Mesothelial cell of epicardium (in vitro differentiated cells): ENCODE data around the gene ARPC1A. TPM values are rescaled to one million over a fixed set of nuclear protein-coding genes. Genes with fewer than 3 reads are reported as not detected.
A peak's percentile ranks its signal among the peaks of the same experiment; 100 is the strongest.

ENCODE experiments used
- DNase-seq, 2 experiments: peaks; one replicate each; pipeline ENCODE4 v3.0.0; 2021; ENCODE audit warnings: low spot score in 2 of 2; ENCODE audit not compliant: unreplicated experiment in 2 of 2
- H3K27ac Mint-ChIP-seq: 2 replicates; pipeline ENCODE4 v1.8.0; 2021; ENCODE audit warnings: mixed read lengths
- H3K27me3 Mint-ChIP-seq: 2 replicates; pipeline ENCODE4 v1.8.0; 2021; ENCODE audit warnings: low read depth, mixed read lengths
- H3K36me3 Mint-ChIP-seq: 2 replicates; pipeline ENCODE4 v1.8.0; 2021; ENCODE audit warnings: mixed read lengths
- H3K4me1 Mint-ChIP-seq: 2 replicates; pipeline ENCODE4 v1.8.0; 2021; ENCODE audit warnings: mixed read lengths
- H3K4me3 Mint-ChIP-seq: 2 replicates; pipeline ENCODE4 v1.8.0; 2021; ENCODE audit warnings: mild to moderate bottlenecking, moderate library complexity, mixed read lengths
- H3K9me3 Mint-ChIP-seq: 2 replicates; pipeline ENCODE4 v1.8.0; 2021; ENCODE audit warnings: mixed read lengths
- total RNA-seq: library from RNA; stranded (reverse); gene quantifications from 3 replicates; pipeline ENCODE4 v1.2.1, GENCODE V29; 2021
- TF ChIP-seq, protein P1 (sequence below): fragments of 200-600 bp; sonication (generic); IDR thresholded peaks from one replicate; pipeline ENCODE4 v1.5.0; 2021; ENCODE audit warnings: antibody characterized with exemption; ENCODE audit not compliant: unreplicated experiment

The ARPC1A gene
- total RNA-seq, 1 donor from 2014 or later, result 99.3 TPM

DNA sequence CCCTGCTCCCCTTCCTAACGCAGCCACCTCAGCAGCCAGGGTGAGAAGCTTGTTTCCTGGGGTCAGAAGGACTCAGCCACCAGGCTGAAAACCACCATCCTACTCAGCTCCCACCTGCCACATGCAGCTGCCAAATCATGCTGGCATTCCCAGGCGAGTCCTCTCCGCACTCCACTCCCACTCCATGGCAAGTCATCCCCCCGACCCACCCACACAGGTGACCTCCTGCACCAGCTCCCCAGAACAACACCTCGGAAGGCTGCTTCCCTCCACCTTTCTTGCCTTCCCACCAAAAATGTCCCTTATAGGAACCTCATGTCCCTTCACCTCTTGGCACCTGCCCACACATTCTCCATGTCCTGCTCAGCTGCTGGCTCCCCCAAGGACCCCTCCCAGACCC, 78.1 kb downstream of the ARPC1A start:
- H3K9me3 Mint-ChIP-seq, result no peaks in the 10 kb centered on the region
- no peak for DNase-seq
- peaks cover 10% of the 10 kb centered on the region for H3K4me1 Mint-ChIP-seq
- H3K27ac Mint-ChIP-seq, result no peak overlapping the region
- peaks cover 25% of the 10 kb centered on the region for H3K36me3 Mint-ChIP-seq
- no peaks in the 10 kb centered on the region for H3K27me3 Mint-ChIP-seq
- TF ChIP-seq, protein P1, sequence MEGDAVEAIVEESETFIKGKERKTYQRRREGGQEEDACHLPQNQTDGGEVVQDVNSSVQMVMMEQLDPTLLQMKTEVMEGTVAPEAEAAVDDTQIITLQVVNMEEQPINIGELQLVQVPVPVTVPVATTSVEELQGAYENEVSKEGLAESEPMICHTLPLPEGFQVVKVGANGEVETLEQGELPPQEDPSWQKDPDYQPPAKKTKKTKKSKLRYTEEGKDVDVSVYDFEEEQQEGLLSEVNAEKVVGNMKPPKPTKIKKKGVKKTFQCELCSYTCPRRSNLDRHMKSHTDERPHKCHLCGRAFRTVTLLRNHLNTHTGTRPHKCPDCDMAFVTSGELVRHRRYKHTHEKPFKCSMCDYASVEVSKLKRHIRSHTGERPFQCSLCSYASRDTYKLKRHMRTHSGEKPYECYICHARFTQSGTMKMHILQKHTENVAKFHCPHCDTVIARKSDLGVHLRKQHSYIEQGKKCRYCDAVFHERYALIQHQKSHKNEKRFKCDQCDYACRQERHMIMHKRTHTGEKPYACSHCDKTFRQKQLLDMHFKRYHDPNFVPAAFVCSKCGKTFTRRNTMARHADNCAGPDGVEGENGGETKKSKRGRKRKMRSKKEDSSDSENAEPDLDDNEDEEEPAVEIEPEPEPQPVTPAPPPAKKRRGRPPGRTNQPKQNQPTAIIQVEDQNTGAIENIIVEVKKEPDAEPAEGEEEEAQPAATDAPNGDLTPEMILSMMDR, result no peak
- no peak overlapping the region for H3K4me3 Mint-ChIP-seq

DNA sequence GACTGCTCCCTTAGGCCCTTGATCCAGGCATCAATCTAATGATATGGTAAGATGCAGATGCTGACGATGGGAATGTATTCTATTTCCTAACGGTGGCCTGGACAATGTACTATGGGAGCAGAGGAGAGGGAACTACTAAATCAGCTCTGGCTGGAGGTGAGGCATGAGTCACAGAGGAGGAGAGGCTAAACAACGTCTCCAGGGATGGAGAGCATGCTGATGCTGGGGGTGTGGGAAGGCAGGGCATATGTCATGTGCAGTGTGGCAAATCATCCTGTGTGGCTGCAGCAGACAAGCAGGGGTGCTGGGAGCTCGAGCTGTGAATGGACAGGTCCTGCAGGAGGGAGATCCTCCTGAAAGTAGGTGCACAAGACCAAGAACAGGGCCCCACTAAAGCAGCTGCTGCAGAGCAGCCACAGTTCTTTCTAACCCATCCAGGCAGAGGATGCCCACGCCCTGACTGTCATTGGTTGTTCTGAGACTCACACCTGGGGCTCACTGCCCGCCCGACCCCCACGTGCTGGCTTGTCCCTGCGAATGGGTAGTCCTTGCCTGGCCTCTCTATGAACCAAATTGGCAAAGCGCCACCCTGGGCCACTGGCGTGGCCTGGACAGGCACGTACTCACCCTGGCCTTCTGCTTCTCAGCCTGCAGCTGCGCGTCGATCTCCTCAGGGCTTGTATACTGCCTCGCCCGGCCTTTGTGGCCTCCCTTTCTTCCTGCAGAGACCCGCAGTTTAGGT, 78.7 kb downstream of the ARPC1A start:
- H3K4me3 Mint-ChIP-seq, result no peak overlapping the region
- no peak for DNase-seq

DNA sequence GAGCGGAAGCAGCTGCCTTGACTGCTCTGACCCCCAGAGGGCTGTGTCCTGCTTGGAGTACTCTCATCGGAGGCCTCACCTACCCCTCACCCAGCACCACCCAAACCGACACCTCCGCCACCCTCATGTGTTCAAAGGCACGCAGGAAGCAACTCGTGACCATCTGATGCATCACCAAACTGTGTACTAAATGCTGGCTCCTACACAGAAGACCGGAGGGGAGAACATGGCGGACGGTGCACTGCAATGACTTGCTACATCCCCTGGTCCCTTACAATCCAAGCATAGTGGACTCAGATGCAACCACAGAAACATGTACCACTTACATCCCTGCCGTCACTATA, 79.3 kb downstream of the ARPC1A start:
- no peak overlapping the region for H3K4me3 Mint-ChIP-seq
- H3K27ac Mint-ChIP-seq, result no peak overlapping the region
- peaks cover 25% of the 10 kb centered on the region for H3K36me3 Mint-ChIP-seq
- no peaks in the 10 kb centered on the region for H3K27me3 Mint-ChIP-seq
- H3K4me1 Mint-ChIP-seq, result peaks cover 16% of the 10 kb centered on the region
- H3K9me3 Mint-ChIP-seq, result no peaks in the 10 kb centered on the region
- TF ChIP-seq, protein P1, result no peak
- DNase-seq, result no peak

More for the DNA sequence above, 78.7 kb downstream of the ARPC1A start:
- no peaks in the 10 kb centered on the region for H3K27me3 Mint-ChIP-seq
- TF ChIP-seq, protein P1, result no peak
- no peaks in the 10 kb centered on the region for H3K9me3 Mint-ChIP-seq
- peaks cover 11% of the 10 kb centered on the region for H3K4me1 Mint-ChIP-seq
- H3K36me3 Mint-ChIP-seq, result peaks cover 25% of the 10 kb centered on the region
- no peak overlapping the region for H3K27ac Mint-ChIP-seq

DNA sequence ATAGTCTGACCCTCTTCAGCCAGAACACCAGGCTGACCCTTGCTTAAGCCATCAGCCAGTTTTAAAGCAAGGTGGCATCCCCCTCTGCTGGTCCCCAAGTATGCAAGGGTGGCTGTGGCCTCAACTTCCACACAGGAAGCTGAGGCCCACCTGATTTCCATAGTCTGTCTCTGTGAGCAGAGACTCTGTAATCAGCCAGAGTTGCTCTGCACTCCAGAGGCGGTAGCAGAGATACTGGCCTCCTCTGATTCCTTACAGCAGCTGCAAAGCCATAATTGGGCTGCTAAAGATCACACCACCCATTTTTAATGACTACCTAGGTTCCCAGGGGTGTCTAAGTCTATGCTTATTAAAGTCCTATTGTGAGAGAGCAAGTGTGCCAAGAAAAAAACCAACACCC, 80.9 kb downstream of the ARPC1A start:
- Mint-ChIP-seq H3K27me3 (no peaks in the 10 kb centered on the region), H3K4me1 (peaks cover 22% of the 10 kb centered on the region), H3K36me3 (peaks cover 18% of the 10 kb centered on the region), H3K27ac (peak overlapping the region; percentile 25), H3K4me3 (peak overlapping the region; percentile 95), H3K9me3 (no peaks in the 10 kb centered on the region)
- TF ChIP-seq, protein P1, result no peak
- DNase-seq, result no peak

DNA sequence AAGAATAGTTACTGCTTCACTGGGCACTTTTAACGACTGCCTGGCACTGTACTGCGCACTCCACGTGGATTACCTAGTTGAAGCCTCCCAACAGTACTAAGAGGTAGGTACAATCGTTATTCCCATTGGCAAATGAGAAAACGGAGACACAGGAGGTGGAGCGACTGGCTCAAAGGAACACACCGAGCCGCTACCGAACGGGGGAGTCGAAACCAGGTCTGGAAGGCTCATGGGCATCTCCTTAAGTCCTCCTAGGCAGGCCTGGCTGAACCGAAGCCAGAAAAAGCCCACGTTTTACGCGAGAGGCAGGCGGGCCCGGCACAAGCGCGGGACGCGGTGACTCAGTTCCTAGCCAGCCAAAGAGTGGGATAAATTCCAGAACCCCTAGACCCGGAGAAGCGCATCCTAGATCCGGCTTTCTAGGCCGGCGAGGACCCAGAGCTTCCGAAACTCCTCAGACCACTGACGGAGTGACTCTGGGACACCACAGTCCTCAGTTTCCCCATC, 82.2 kb downstream of the ARPC1A start:
- Mint-ChIP-seq H3K36me3 (peaks cover 19% of the 10 kb centered on the region), H3K9me3 (no peaks in the 10 kb centered on the region)

More for the DNA sequence above, 82.2 kb downstream of the ARPC1A start:
- peak in 1 of 2 experiments; percentile 56 for DNase-seq
- H3K27ac Mint-ChIP-seq, result peak overlapping the region; percentile 99
- H3K4me1 Mint-ChIP-seq, result peaks cover 22% of the 10 kb centered on the region
- TF ChIP-seq, protein P1, result no peak
- H3K4me3 Mint-ChIP-seq, result peak overlapping the region; percentile 95
- no peaks in the 10 kb centered on the region for H3K27me3 Mint-ChIP-seq
